GM18526 (cell line): ENCODE results near the gene HS3ST5.

Experiments
- POLR2A ChIP-seq: IDR thresholded peaks from 3 replicates; pipeline ENCODE4 v1.6.1; 2011; ENCODE audit not compliant: insufficient read length; ENCODE audit errors: extremely low read depth

Gene HS3ST5

GRCh38 chr6:114342826-114343781, at the start of gene HS3ST5:
HS3ST5 (minus strand) TSS chr6:114343023; CDS start chr6:114062845, 280,178 bp downstream.
- TF ChIP-seq POLR2A: no peak

GRCh38 chr6:114390176-114390575, 47.4 kb upstream of the HS3ST5 start:
- no peak for TF ChIP-seq POLR2A

- TF ChIP-seq POLR2A: no peak
These were observed 46.3 kb upstream of the HS3ST5 start for GRCh38 chr6:114389111-114389510.

GRCh38 chr6:114382406-114382805, 39.6 kb upstream of the HS3ST5 start:
- no peak for TF ChIP-seq POLR2A

DNA sequence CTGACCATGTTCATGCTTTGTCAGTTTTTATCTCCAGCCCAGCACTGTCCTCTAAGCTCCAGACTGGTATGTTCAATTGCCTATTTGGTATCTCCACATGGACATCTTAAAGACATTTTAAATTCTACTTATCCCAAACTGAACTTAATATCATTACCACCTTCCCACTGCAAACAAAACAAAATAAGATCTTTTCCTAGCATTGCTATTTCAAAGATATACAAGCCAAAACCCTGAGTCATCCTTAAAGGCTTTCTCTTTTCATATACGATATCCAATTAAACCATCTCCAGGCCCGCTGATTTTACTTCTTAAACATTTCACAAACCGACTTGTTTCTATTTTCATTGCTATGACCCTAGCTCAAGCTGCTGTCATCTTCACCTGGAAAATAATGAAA, 35.1 kb upstream of the HS3ST5 start:
- TF ChIP-seq POLR2A: no peak

GRCh38 chr6:114376611-114377175, 33.9 kb upstream of the HS3ST5 start:
- no peak for TF ChIP-seq POLR2A

DNA sequence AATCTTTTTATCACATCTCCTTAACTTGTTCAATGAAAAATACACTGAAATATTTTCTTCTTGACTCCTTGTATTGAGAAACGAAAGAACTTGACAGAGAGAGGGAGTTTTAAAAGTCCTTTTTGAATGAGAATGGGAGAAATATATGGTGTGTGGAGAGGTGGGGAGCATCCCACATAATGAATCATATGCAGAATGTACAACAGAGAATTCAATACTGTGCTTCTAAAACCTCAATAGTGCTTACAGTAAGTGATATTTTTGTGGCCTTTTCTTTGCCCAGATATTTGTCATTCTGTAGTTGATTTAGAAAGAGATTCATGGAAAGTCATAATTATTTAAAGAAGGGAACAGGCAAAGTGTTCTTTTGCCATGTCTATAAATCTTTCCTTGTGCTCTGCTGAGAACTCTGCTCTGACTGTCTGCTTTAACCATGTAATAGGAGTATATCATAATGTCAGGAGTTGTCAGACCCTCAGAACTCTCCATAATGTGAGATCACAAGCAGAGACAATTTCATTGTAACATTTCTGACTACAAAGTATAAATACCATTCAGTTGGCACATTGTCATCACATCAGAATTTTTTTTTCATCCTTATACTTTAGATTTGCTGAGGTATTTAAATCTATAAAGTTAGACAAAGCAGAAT, 32.8 kb upstream of the HS3ST5 start:
- no peak for TF ChIP-seq POLR2A

DNA sequence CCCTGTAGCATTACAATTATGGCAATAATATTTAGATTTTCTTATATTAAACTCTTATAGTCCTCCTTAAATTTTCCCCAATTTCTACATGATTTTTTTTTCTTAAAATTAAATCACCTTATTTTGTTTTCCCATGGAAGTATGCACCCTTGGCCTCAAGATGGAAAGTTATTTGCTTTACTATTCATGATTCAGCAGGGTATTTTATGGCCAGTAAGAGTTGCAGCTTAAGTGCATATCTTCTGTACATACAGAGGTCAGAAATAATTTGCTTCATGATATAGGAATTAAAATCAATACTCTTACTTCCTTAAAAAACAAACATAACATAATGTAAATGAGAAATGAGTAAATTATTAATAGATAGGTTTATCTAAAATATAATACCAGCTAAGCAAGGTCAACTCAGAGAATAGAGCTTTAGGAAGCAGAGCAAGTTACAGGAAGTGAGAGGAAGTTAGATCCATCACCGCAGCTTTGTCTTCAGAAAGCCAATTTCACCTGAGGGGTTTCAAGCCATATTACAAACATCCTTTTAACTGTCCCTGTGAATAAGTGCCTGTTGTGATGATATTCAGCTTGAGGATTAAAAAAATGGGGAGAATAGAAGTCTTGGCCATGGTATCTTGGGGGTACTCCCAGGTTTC, 24.6 kb upstream of the HS3ST5 start:
- TF ChIP-seq POLR2A: no peak

DNA sequence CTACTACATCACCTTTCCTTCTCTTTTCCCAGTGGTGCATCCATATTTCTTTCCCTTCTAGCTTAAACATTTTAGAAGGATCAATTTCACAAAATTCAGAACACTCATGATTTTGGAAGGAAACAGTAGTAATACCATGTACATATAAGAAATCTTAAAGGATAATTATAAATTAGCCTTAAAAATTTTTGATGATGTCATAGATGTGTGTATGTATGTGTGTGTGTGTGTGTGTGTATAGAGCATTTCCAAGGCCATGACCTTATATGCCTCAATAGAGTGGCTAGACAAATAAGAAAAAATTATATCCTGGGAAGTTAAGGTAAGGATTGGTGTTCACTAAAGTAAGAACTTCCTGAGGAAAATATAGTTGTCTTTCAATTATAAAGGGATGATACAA, 24.1 kb upstream of the HS3ST5 start:
- no peak for TF ChIP-seq POLR2A

DNA sequence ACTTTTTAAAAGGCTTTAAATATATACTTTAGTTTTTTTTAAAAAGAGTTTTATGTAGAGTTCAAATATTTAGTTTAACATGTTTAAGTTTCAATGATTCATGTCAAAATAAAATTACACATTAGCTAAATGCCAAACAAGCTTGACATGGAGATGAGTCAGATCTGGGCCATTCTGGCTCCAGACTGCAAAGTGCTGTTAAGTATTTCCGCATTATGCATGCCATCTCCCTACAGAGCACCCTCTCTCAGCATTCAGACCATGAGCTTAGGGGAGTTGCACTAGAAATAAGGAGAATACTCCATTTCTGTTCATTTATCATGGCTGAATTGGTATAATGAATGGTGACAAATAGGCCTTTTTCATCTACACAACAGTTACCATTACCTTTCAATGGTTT, 21.5 kb upstream of the HS3ST5 start:
- no peak for TF ChIP-seq POLR2A

DNA sequence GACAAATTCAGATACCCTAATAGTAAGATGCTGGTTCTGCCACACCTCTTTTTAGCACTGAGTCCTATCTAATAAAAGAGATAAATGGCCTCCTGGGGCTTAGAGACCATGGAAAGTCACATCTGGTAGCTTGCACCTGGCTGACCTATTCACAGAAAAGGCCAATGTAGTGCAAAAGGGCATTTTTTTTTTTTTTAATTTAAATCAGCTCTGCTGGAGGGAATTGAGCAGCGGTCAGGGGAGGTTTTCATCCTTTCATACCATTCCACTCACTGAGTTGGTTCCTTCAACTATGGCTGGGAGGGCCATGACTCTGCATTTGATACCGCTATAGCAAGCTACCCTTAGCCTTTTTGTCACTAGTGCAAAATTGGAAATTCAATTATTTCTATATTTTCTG, 20.1 kb upstream of the HS3ST5 start:
- TF ChIP-seq POLR2A: no peak

DNA sequence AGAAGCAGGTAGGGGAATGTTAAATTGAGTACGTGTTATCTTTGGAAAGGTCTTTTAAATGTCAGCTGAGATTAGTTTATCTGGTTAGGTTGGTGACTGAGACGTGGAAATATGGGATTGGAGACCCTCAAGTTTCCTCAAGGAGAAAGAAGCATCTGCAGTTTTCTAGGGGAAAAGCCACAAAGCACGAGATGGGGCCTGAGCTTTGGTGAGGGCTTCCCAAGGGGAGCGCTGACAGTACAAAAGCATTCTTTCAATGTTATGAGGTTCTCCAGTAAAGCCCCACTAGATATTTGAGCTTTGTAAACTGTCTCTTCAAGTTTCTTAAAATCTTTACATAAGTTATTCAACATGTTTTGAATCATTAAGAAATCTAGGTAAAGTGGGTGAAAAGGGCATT, 19.6 kb upstream of the HS3ST5 start:
- TF ChIP-seq POLR2A: no peak

GRCh38 chr6:114361036-114361435, 18.2 kb upstream of the HS3ST5 start:
- TF ChIP-seq POLR2A: no peak

DNA sequence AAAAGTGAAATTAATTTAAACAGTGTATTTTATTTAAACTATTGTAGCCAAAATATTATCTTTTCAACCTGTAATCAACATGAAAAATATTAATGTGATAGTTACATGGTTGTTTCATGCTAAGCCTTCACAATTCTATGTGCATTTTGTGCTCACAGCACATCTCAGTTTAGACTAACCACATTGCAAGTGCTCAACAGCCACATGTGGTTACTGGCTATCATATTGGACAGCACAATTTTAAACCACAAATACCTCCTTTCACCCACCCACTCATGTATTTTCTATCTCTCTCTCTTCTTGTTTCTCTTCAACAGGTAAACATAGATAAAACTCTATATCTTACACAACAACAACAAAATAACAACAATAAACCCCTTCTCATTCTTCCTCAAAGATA, 12.5 kb upstream of the HS3ST5 start:
- no peak for TF ChIP-seq POLR2A

DNA sequence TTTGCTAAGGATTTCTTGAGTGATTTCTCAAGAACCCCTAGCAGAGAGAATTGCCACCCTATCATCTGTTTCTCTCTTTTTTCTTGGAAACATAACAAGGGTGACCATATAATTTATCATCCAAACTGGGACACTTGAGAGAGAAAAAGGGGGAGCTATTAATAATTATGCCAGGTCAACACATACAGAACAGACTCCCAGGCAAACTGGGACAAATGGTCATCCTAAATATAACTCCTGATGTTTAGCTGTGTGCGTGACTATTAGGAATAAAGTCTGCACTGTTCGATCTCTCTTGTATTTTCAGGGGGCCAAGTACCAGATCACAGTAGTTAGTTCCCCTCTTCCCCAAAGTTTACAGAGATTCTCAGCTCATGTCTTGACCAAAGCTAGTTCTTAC, 11.7 kb upstream of the HS3ST5 start:
- TF ChIP-seq POLR2A: no peak
